CD14-positive monocyte (primary cell): Measurements from ENCODE around the gene IL1RAPL1. TPM values are rescaled to one million over a fixed set of nuclear protein-coding genes. Genes with fewer than 3 reads are reported as not detected.

Experiments
- DNase-seq, 3 donors: peaks; one replicate each; pipeline ENCODE4 v3.0.0-alpha.2; 2011 to 2022
- H2AFZ ChIP-seq: 2 replicates; pipeline ENCODE4 v1.6.0; 2012; ENCODE audit warnings: mild to moderate bottlenecking, low read depth, low read length, inconsistent platforms; ENCODE audit not compliant: insufficient read depth, poor library complexity, severe bottlenecking
- H3K27ac ChIP-seq, 2 donors: 1 replicate in 1 of 2; 2 replicates in 1 of 2; pipeline ENCODE4 v1.5.1; 2012 to 2013; ENCODE audit warnings: low read length in 2 of 2, control low read depth in 1 of 2, inconsistent platforms in 1 of 2, low read depth in 1 of 2, mild to moderate bottlenecking in 1 of 2
- H3K27me3 ChIP-seq, 2 donors: one replicate each; pipeline versions ENCODE4 v1.6.0 to v1.6.1; 2011 to 2013; ENCODE audit warnings: low read length in 2 of 2; ENCODE audit not compliant: control insufficient read depth in 2 of 2, insufficient read depth in 2 of 2
- H3K36me3 ChIP-seq, 2 donors: replicated peaks in 1 of 2; 1 replicate in 1 of 2; 2 replicates in 1 of 2; pipeline versions ENCODE4 v1.5.1 to v1.6.1; 2012 to 2013; ENCODE audit warnings: low read length in 2 of 2, control low read depth in 1 of 2, inconsistent platforms in 1 of 2, mild to moderate bottlenecking in 1 of 2; ENCODE audit not compliant: insufficient read depth in 2 of 2, control insufficient read depth in 1 of 2
- H3K4me1 ChIP-seq, 2 donors: 1 replicate in 1 of 2; 2 replicates in 1 of 2; pipeline versions ENCODE4 v1.5.1 to v1.6.1; 2012 to 2013; ENCODE audit warnings: low read length in 2 of 2, control low read depth in 1 of 2, inconsistent platforms in 1 of 2, mild to moderate bottlenecking in 1 of 2, moderate library complexity in 1 of 2; ENCODE audit not compliant: insufficient read depth in 2 of 2, control insufficient read depth in 1 of 2
- H3K4me2 ChIP-seq: replicated peaks from 2 replicates; pipeline ENCODE3; 2012; ENCODE audit warnings: low read length, moderate library complexity, mild to moderate bottlenecking; ENCODE audit not compliant: poor library complexity, severe bottlenecking; ENCODE audit errors: extremely low read depth
- H3K4me3 ChIP-seq, 3 experiments: fragments of 200-600 bp in 1 of 3; sonication (generic) in 1 of 3; replicated peaks in 1 of 3; 1 replicate in 2 of 3; 2 replicates in 1 of 3; pipeline ENCODE4 v1.5.1; 2011 to 2013; ENCODE audit warnings: low read length in 3 of 3, mild to moderate bottlenecking in 3 of 3, control low read depth in 2 of 3, low read depth in 2 of 3, inconsistent platforms in 1 of 3, moderate library complexity in 1 of 3
- H3K79me2 ChIP-seq: 2 replicates; pipeline ENCODE4 v1.6.0; 2012; ENCODE audit warnings: mild to moderate bottlenecking, control low read depth, inconsistent platforms, low read length, moderate library complexity; ENCODE audit not compliant: insufficient read depth
- H3K9ac ChIP-seq: 2 replicates; pipeline ENCODE4 v1.6.0; 2017; ENCODE audit warnings: low read length, mild to moderate bottlenecking; ENCODE audit not compliant: insufficient read depth, poor library complexity, severe bottlenecking
- H3K9me3 ChIP-seq, 2 donors: replicated peaks in 1 of 2; 1 replicate in 1 of 2; 2 replicates in 1 of 2; pipeline versions ENCODE4 v1.5.1 to v1.6.1; 2012 to 2013; ENCODE audit warnings: low read length in 2 of 2, control low read depth in 1 of 2; ENCODE audit not compliant: control insufficient read depth in 1 of 2, insufficient read depth in 1 of 2
- H4K20me1 ChIP-seq: 2 replicates; pipeline ENCODE4 v1.6.0; 2012; ENCODE audit warnings: mild to moderate bottlenecking, low read length, control low read depth, moderate library complexity; ENCODE audit not compliant: insufficient read depth
- H3K27ac Mint-ChIP-seq, 7 donors: one replicate each; pipeline ENCODE4 v1.8.0; 2020; ENCODE audit warnings: mild to moderate bottlenecking in 7 of 7, mixed read lengths in 7 of 7, moderate library complexity in 6 of 7, inconsistent platforms in 2 of 7
- H3K27me3 Mint-ChIP-seq, 3 donors: one replicate each; pipeline ENCODE4 v1.8.0; 2021 to 2022; ENCODE audit warnings: low read depth in 3 of 3, mild to moderate bottlenecking in 3 of 3, mixed read lengths in 3 of 3, moderate library complexity in 3 of 3, inconsistent platforms in 1 of 3
- H3K36me3 Mint-ChIP-seq, 2 donors: one replicate each; pipeline ENCODE4 v1.8.0; 2020; ENCODE audit warnings: mixed read lengths in 2 of 2, inconsistent platforms in 1 of 2, mild to moderate bottlenecking in 1 of 2
- H3K4me1 Mint-ChIP-seq: one replicate; pipeline ENCODE4 v1.8.0; 2020; ENCODE audit warnings: mild to moderate bottlenecking, mixed read lengths
- H3K4me3 Mint-ChIP-seq, 2 donors: one replicate each; pipeline ENCODE4 v1.8.0; 2020; ENCODE audit warnings: mild to moderate bottlenecking in 2 of 2, mixed read lengths in 2 of 2, moderate library complexity in 1 of 2
- H3K9me3 Mint-ChIP-seq, 7 donors: one replicate each; pipeline ENCODE4 v1.8.0; 2020 to 2022; ENCODE audit warnings: mixed read lengths in 7 of 7, mild to moderate bottlenecking in 6 of 7, moderate library complexity in 6 of 7, inconsistent platforms in 2 of 7
- CTCF ChIP-seq: fragments of 200-600 bp; IDR thresholded peaks from one replicate; pipeline ENCODE4 v1.8.0; 2022; ENCODE audit warnings: antibody characterized with exemption, mild to moderate bottlenecking
- WGBS: methylation state at CpG from one replicate; pipeline ENCODE4 v1.1.5; 2013; ENCODE audit warnings: missing lambda C conversion rate; ENCODE audit not compliant: insufficient coverage; 5-methylcytosine and 5-hydroxymethylcytosine counted together
- intact Hi-C, 2 donors: fragments of 100-400 bp; cut with micrococcal nuclease; formaldehyde crosslinking; loops; one replicate each; pipeline versions ENCODE4 v1.15.0 to v1.15.1; 2023
- polyA plus RNA-seq, 3 donors: library from polyadenylated mRNA; depleted of rRNA in 1 of 3; unstranded in 2 of 3; stranded (reverse) in 1 of 3; fragments of 300-500 nt in 2 of 3; fragments of >200 nt in 1 of 3; fragmentation: Illumina TruSeq in 2 of 3; gene quantifications; 1 replicate in 2 of 3; 2 replicates in 1 of 3; pipeline ENCODE4 v1.2.3, GENCODE V29; 2012 to 2021

The IL1RAPL1 gene
- polyA plus RNA-seq, 3 donors, result not detected

GRCh38 chrX:29870608-29871007 lies 1283.4 kb downstream of the IL1RAPL1 start:
- Histone ChIP-seq H3K79me2 (no peaks in the 10 kb centered on the region), H4K20me1 (no peaks in the 10 kb centered on the region), H3K4me2 (no peak overlapping the region), H2AFZ (no peak overlapping the region), H3K9ac (no peak overlapping the region), H3K4me1 (no peaks in the 10 kb centered on the region), H3K36me3 (no peaks in the 10 kb centered on the region), H3K4me3 (no peak overlapping the region), H3K27me3 (no peaks in the 10 kb centered on the region), H3K9me3 (no peaks in the 10 kb centered on the region), H3K27ac (no peak overlapping the region)
- 62% methylated on average over 2 of the region's 3 CpGs for WGBS
- Mint-ChIP-seq H3K36me3 (no peaks in the 10 kb centered on the region), H3K27ac (no peak overlapping the region), H3K4me1 (no peaks in the 10 kb centered on the region), H3K27me3 (peaks cover 0 to 3% (median 2%) of the 10 kb centered on the region in 3 donors), H3K9me3 (peaks cover 0 to 8% (median 0%) of the 10 kb centered on the region in 7 donors), H3K4me3 (no peak overlapping the region)
- intact Hi-C loops, result no loop called here
- TF ChIP-seq CTCF, result no peak
- DNase-seq, result no peak

GRCh38 chrX:29872831-29873230 lies 1285.6 kb downstream of the IL1RAPL1 start:
- H3K4me3 Mint-ChIP-seq, result no peak overlapping the region
- no peak overlapping the region for H2AFZ ChIP-seq
- H3K9me3 Mint-ChIP-seq, result peaks cover 0 to 8% (median 0%) of the 10 kb centered on the region in 7 donors
- no peak overlapping the region for H3K4me3 ChIP-seq
- H3K27me3 ChIP-seq, result no peaks in the 10 kb centered on the region
- no peaks in the 10 kb centered on the region for H3K9me3 ChIP-seq
- no peaks in the 10 kb centered on the region for H4K20me1 ChIP-seq
- no peaks in the 10 kb centered on the region for H3K4me1 ChIP-seq
- no peaks in the 10 kb centered on the region for H3K36me3 ChIP-seq
- H3K27me3 Mint-ChIP-seq, result peaks cover 0 to 2% (median 0%) of the 10 kb centered on the region in 3 donors
- no peak for TF ChIP-seq CTCF
- WGBS, result no CpG with 5 or more reads among the region's 2 CpGs
- no peak overlapping the region for H3K9ac ChIP-seq
- DNase-seq, result no peak
- no peaks in the 10 kb centered on the region for H3K79me2 ChIP-seq
- intact Hi-C loops, result no loop called here
- H3K4me1 Mint-ChIP-seq, result no peaks in the 10 kb centered on the region
- H3K27ac Mint-ChIP-seq, result no peak overlapping the region
- no peaks in the 10 kb centered on the region for H3K36me3 Mint-ChIP-seq
- no peak overlapping the region for H3K4me2 ChIP-seq
- no peak overlapping the region for H3K27ac ChIP-seq
